HepG2 (cell line): ENCODE results near the gene FAH. TPM values are rescaled to one million over a fixed set of nuclear protein-coding genes. Genes with fewer than 3 reads are reported as not detected.
A peak's percentile ranks its signal among the peaks of the same experiment; 100 is the strongest.

ENCODE experiments used
- AGO1 ChIP-seq: fragments of 200-400 bp; formaldehyde crosslinking; IDR thresholded peaks from 2 replicates; pipeline ENCODE4 v1.6.1; 2017; ENCODE audit warnings: mild to moderate bottlenecking, low read depth, low read length, moderate library complexity; ENCODE audit not compliant: poor library complexity, severe bottlenecking
- BHLHE40 ChIP-seq: IDR thresholded peaks from 2 replicates; pipeline ENCODE4 v1.6.1; 2011; ENCODE audit warnings: low read length, improper control_type of control experiment
- CCDC6 ChIP-seq: sonication (generic); formaldehyde crosslinking; IDR thresholded peaks from 2 replicates; pipeline ENCODE4 v1.8.1; 2022; ENCODE audit warnings: mild to moderate bottlenecking, missing genetic modification reagents, moderate library complexity
- HOXA9 ChIP-seq: sonication (generic); formaldehyde crosslinking; IDR thresholded peaks from 2 replicates; pipeline ENCODE4 v1.8.1; 2022; ENCODE audit warnings: missing genetic modification reagents, mild to moderate bottlenecking, moderate library complexity, borderline replicate concordance
- NFIB ChIP-seq: sonication (generic); formaldehyde crosslinking; IDR thresholded peaks from 2 replicates; pipeline ENCODE4 v1.9.0; 2021; ENCODE audit warnings: missing genetic modification reagents, mild to moderate bottlenecking, borderline replicate concordance
- NFYC ChIP-seq: IDR thresholded peaks from 2 replicates; pipeline ENCODE4 v1.6.1; 2016; ENCODE audit warnings: missing genetic modification reagents, missing compliant biosample characterization
- NRL ChIP-seq: sonication (generic); formaldehyde crosslinking; IDR thresholded peaks from 2 replicates; pipeline ENCODE4 v1.5.0; 2020; ENCODE audit warnings: missing genetic modification reagents, mild to moderate bottlenecking, moderate library complexity, borderline replicate concordance
- PPARG ChIP-seq: conservative IDR thresholded peaks from 2 replicates; pipeline ENCODE4 v1.6.1; 2016; ENCODE audit warnings: missing biosample characterization, missing genetic modification reagents
- PTBP1 ChIP-seq: fragments of 200-400 bp; formaldehyde crosslinking; IDR thresholded peaks from 2 replicates; pipeline ENCODE4 v1.6.1; 2018; ENCODE audit warnings: low read length, low read depth; ENCODE audit not compliant: poor library complexity, severe bottlenecking
- RBM39 ChIP-seq: fragments of 200-400 bp; formaldehyde crosslinking; IDR thresholded peaks from one replicate; pipeline ENCODE4 v1.6.1; 2018; ENCODE audit warnings: antibody characterized with exemption, mild to moderate bottlenecking, low read depth, low read length; ENCODE audit not compliant: poor library complexity, severe bottlenecking
- SALL2 ChIP-seq: sonication (generic); formaldehyde crosslinking; IDR thresholded peaks from 2 replicates; pipeline ENCODE4 v1.8.1; 2023; ENCODE audit warnings: mild to moderate bottlenecking, missing genetic modification reagents, inconsistent platforms
- TEAD2 ChIP-seq: sonication (generic); formaldehyde crosslinking; IDR thresholded peaks from 2 replicates; pipeline ENCODE4 v1.9.0; 2021; ENCODE audit warnings: missing genetic modification reagents
- ZC3H4 ChIP-seq: sonication (generic); formaldehyde crosslinking; IDR thresholded peaks from 2 replicates; pipeline ENCODE4 v1.4.0; 2020; ENCODE audit warnings: missing genetic modification reagents, borderline replicate concordance
- ZFP41 ChIP-seq: sonication (generic); formaldehyde crosslinking; IDR thresholded peaks from 2 replicates; pipeline ENCODE4 v1.4.0; 2020; ENCODE audit warnings: mild to moderate bottlenecking, missing genetic modification reagents, borderline replicate concordance
- ZNF143 ChIP-seq: sonication (generic); formaldehyde crosslinking; IDR thresholded peaks from 2 replicates; pipeline ENCODE4 v1.4.0; 2020; ENCODE audit warnings: missing genetic modification reagents
- ZNF207 ChIP-seq: fragments of 450-650 bp; IDR thresholded peaks from 2 replicates; pipeline ENCODE4 v1.6.1; 2016; ENCODE audit warnings: antibody characterized with exemption, borderline replicate concordance
- ZNF383 ChIP-seq: sonication (generic); formaldehyde crosslinking; IDR thresholded peaks from 2 replicates; pipeline ENCODE4 v1.4.0; 2020; ENCODE audit warnings: missing genetic modification reagents, mild to moderate bottlenecking, borderline replicate concordance
- ZNF572 ChIP-seq: sonication (generic); formaldehyde crosslinking; IDR thresholded peaks from 2 replicates; pipeline ENCODE4 v1.5.1; 2020; ENCODE audit warnings: mild to moderate bottlenecking, missing genetic modification reagents
- ZNF652 ChIP-seq: IDR thresholded peaks from 2 replicates; pipeline ENCODE4 v1.6.1; 2016; ENCODE audit warnings: low read depth, borderline replicate concordance
- polyA plus RNA-seq, 8 experiments: library from polyadenylated mRNA; depleted of rRNA in 3 of 8; stranded (reverse) in 7 of 8; unstranded in 1 of 8; fragments of >200 nt; fragmentation: Illumina TruSeq in 4 of 8; extraction: Trizol in 4 of 8; gene quantifications; 2 replicates each; pipeline versions ENCODE4 v1.2.1 to v1.2.3, GENCODE V29; 2011 to 2016; ENCODE audit warnings: low read depth in 4 of 8, missing spikeins in 1 of 8, mixed read lengths in 1 of 8; ENCODE audit not compliant: insufficient read depth in 1 of 8
- total RNA-seq, 5 experiments: library from RNA; depleted of rRNA; stranded (reverse); fragments of >200 nt; fragmentation: Illumina TruSeq; extraction: Trizol; gene quantifications; 2 replicates each; pipeline ENCODE4 v1.2.3, GENCODE V29; 2016; ENCODE audit warnings: low read depth in 1 of 5
- TF ChIP-seq, protein P1 (sequence below): sonication (generic); formaldehyde crosslinking; IDR thresholded peaks from 2 replicates; pipeline ENCODE4 v1.4.0; 2020; ENCODE audit warnings: missing genetic modification reagents, mild to moderate bottlenecking, borderline replicate concordance
- TF ChIP-seq, protein P2 (sequence below): sonication (generic); formaldehyde crosslinking; IDR thresholded peaks from 2 replicates; pipeline ENCODE4 v1.4.0; 2020; ENCODE audit warnings: missing genetic modification reagents
- TF ChIP-seq, protein P3 (sequence below): sonication (generic); formaldehyde crosslinking; IDR thresholded peaks from 2 replicates; pipeline ENCODE4 v1.4.0; 2020; ENCODE audit warnings: missing genetic modification reagents, mild to moderate bottlenecking, borderline replicate concordance
- TF ChIP-seq, protein P4 (sequence below): sonication (generic); formaldehyde crosslinking; IDR thresholded peaks from 2 replicates; pipeline ENCODE4 v1.5.0; 2020; ENCODE audit warnings: missing genetic modification reagents

The FAH gene
- total and polyA plus RNA-seq, 2 of the 13 experiments (the other 11 are each of a cell fraction or from before 2014, with no cell fraction given), result 36.6 to 75.0 TPM

DNA sequence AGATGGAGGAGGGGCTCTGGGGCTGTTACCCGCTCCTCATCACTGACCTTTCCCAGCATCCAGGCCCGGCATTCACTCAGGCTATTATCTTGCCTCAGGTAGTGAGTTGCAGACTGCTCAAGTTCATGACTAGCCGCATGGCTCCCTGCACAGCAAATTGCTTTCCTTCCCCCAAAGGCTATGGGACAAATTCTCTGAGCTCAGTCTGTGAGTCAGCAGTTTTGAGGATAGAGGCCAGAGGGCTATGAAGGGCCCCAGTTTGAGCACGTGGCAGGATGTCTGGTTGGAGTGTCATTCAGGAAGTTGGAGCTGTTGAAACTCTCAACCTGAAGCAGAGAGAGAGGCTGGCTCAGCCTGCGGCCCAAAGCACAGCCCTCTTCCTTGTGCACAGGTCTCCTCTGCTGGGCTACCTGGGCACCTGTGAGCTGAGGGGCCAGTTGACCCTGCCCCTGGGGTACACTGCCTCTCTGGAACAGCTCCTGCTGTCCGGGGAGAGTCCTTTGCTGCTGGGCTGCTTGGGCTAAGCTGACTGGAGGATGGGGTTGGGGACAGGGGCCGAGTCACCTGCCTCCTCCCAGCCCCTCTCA, 7.9 kb downstream of the FAH start (continued):
- TF ChIP-seq, protein P1, sequence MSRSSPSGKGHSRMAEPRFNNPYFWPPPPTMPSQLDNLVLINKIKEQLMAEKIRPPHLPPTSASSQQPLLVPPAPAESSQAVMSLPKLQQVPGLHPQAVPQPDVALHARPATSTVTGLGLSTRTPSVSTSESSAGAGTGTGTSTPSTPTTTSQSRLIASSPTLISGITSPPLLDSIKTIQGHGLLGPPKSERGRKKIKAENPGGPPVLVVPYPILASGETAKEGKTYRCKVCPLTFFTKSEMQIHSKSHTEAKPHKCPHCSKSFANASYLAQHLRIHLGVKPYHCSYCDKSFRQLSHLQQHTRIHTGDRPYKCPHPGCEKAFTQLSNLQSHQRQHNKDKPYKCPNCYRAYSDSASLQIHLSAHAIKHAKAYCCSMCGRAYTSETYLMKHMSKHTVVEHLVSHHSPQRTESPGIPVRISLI, result no peak
- TF ChIP-seq ZNF652 (CRISPR knock-in tag) (no peak), ZC3H4 (no peak), ZNF383 (CRISPR knock-in tag) (no peak), CCDC6 (CRISPR knock-in tag) (no peak; the same call in 1 of the 2 replicates), RBM39 (no peak), PPARG (peak; percentile 82), NFIB (CRISPR knock-in tag) (no peak), ZNF143 (CRISPR knock-in tag) (no peak), ZNF572 (CRISPR knock-in tag) (no peak), TEAD2 (CRISPR knock-in tag) (no peak), SALL2 (no peak), NFYC (CRISPR knock-in tag) (0 out of 2 replicates have a peak, but pooled peaks have one; percentile 12), AGO1 (no peak), ZNF207 (no peak), HOXA9 (CRISPR knock-in tag) (no peak), NRL (CRISPR knock-in tag) (peak; percentile 74; the same call in 1 of the 2 replicates), BHLHE40 (peak; percentile 65), PTBP1 (no peak), ZFP41 (CRISPR knock-in tag) (no peak)
- TF ChIP-seq, protein P2, sequence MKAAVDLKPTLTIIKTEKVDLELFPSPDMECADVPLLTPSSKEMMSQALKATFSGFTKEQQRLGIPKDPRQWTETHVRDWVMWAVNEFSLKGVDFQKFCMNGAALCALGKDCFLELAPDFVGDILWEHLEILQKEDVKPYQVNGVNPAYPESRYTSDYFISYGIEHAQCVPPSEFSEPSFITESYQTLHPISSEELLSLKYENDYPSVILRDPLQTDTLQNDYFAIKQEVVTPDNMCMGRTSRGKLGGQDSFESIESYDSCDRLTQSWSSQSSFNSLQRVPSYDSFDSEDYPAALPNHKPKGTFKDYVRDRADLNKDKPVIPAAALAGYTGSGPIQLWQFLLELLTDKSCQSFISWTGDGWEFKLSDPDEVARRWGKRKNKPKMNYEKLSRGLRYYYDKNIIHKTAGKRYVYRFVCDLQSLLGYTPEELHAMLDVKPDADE, result no peak
- TF ChIP-seq, protein P3, sequence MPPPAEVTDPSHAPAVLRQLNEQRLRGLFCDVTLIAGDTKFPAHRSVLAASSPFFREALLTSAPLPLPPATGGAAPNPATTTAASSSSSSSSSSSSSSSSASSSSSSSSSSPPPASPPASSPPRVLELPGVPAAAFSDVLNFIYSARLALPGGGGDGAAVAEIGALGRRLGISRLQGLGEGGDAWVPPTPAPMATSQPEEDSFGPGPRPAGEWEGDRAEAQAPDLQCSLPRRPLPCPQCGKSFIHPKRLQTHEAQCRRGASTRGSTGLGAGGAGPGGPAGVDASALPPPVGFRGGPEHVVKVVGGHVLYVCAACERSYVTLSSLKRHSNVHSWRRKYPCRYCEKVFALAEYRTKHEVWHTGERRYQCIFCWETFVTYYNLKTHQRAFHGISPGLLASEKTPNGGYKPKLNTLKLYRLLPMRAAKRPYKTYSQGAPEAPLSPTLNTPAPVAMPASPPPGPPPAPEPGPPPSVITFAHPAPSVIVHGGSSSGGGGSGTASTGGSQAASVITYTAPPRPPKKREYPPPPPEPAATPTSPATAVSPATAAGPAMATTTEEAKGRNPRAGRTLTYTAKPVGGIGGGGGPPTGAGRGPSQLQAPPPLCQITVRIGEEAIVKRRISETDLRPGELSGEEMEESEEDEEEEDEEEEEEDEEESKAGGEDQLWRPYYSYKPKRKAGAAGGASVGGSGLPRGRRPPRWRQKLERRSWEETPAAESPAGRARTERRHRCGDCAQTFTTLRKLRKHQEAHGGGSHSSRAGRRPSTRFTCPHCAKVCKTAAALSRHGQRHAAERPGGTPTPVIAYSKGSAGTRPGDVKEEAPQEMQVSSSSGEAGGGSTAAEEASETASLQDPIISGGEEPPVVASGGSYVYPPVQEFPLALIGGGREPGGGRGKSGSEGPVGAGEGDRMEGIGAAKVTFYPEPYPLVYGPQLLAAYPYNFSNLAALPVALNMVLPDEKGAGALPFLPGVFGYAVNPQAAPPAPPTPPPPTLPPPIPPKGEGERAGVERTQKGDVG (CRISPR knock-in tag), result peak; percentile 96
- TF ChIP-seq, protein P4, sequence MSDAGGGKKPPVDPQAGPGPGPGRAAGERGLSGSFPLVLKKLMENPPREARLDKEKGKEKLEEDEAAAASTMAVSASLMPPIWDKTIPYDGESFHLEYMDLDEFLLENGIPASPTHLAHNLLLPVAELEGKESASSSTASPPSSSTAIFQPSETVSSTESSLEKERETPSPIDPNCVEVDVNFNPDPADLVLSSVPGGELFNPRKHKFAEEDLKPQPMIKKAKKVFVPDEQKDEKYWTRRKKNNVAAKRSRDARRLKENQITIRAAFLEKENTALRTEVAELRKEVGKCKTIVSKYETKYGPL (CRISPR knock-in tag), result no peak
